H1 (cell line): Measurements from ENCODE around the gene TPPP2. TPM values are rescaled to one million over a fixed set of nuclear protein-coding genes. Genes with fewer than 3 reads are reported as not detected.

Source experiments
- BACH1 ChIP-seq: IDR thresholded peaks from 2 replicates; pipeline ENCODE4 v1.6.1; 2012; ENCODE audit warnings: low read length, improper control_type of control experiment
- POLR2AphosphoS5 ChIP-seq: IDR thresholded peaks from 2 replicates; pipeline ENCODE4 v1.6.1; 2011; ENCODE audit warnings: low read depth, low read length
- RBBP5 ChIP-seq: IDR thresholded peaks from 2 replicates; pipeline ENCODE4 v1.7.1; 2012; ENCODE audit warnings: low read depth, mild to moderate bottlenecking, inconsistent platforms, low read length, moderate library complexity, borderline replicate concordance
- RFX5 ChIP-seq: IDR thresholded peaks from 2 replicates; pipeline ENCODE4 v1.6.1; 2011; ENCODE audit warnings: low read depth, low read length, improper control_type of control experiment, borderline replicate concordance
- SUZ12 ChIP-seq: fragments of 200-600 bp; sonication (generic); IDR thresholded peaks from 2 replicates; pipeline ENCODE4 v1.6.1; 2012; ENCODE audit warnings: mild to moderate bottlenecking, inconsistent platforms, low read length, moderate library complexity, mixed read lengths
- polyA plus RNA-seq, 7 experiments: library from polyadenylated mRNA; depleted of rRNA in 3 of 7; stranded (reverse) in 5 of 7; unstranded in 2 of 7; fragments of >200 nt in 5 of 7; fragments of 200-250 nt in 2 of 7; gene quantifications; 1 replicate in 5 of 7; 2 replicates in 1 of 7; 4 replicates in 1 of 7; pipeline versions ENCODE4 v1.2.1 to v1.2.3, GENCODE V29; 2011 to 2013; ENCODE audit warnings: missing spikeins in 2 of 7, mixed read lengths in 2 of 7
- total RNA-seq: library from RNA; stranded (reverse); fragmentation: NEBNext Ultra II Directional; extraction: Animal tissue kit (Norgen Biotek cat#: 25700); gene quantifications from 2 replicates; pipeline ENCODE4 v1.2.1, GENCODE V29; 2021
- TF ChIP-seq, protein P1 (sequence below): fragments of 300-600 bp; sonication (generic); IDR thresholded peaks from 2 replicates; pipeline ENCODE4 v1.7.1; 2012; ENCODE audit warnings: low read length, moderate library complexity, mild to moderate bottlenecking, inconsistent platforms; ENCODE audit not compliant: insufficient replicate concordance
- TF ChIP-seq, protein P2 (sequence below): IDR thresholded peaks from 2 replicates; pipeline ENCODE4 v1.6.1; 2012; ENCODE audit warnings: inconsistent platforms
- TF ChIP-seq, protein P3 (sequence below): IDR thresholded peaks from 2 replicates; pipeline ENCODE4 v1.6.1; 2011; ENCODE audit warnings: low read depth, mild to moderate bottlenecking, low read length; ENCODE audit not compliant: insufficient read depth

The TPPP2 gene
- total and polyA plus RNA-seq, 2 of the 8 experiments (the other 6 are each of a cell fraction or from before 2014, with no cell fraction given), result not detected

GRCh38 chr14:21070610-21071224 is 40.7 kb downstream of the TPPP2 start (continued):
- TF ChIP-seq, protein P1, sequence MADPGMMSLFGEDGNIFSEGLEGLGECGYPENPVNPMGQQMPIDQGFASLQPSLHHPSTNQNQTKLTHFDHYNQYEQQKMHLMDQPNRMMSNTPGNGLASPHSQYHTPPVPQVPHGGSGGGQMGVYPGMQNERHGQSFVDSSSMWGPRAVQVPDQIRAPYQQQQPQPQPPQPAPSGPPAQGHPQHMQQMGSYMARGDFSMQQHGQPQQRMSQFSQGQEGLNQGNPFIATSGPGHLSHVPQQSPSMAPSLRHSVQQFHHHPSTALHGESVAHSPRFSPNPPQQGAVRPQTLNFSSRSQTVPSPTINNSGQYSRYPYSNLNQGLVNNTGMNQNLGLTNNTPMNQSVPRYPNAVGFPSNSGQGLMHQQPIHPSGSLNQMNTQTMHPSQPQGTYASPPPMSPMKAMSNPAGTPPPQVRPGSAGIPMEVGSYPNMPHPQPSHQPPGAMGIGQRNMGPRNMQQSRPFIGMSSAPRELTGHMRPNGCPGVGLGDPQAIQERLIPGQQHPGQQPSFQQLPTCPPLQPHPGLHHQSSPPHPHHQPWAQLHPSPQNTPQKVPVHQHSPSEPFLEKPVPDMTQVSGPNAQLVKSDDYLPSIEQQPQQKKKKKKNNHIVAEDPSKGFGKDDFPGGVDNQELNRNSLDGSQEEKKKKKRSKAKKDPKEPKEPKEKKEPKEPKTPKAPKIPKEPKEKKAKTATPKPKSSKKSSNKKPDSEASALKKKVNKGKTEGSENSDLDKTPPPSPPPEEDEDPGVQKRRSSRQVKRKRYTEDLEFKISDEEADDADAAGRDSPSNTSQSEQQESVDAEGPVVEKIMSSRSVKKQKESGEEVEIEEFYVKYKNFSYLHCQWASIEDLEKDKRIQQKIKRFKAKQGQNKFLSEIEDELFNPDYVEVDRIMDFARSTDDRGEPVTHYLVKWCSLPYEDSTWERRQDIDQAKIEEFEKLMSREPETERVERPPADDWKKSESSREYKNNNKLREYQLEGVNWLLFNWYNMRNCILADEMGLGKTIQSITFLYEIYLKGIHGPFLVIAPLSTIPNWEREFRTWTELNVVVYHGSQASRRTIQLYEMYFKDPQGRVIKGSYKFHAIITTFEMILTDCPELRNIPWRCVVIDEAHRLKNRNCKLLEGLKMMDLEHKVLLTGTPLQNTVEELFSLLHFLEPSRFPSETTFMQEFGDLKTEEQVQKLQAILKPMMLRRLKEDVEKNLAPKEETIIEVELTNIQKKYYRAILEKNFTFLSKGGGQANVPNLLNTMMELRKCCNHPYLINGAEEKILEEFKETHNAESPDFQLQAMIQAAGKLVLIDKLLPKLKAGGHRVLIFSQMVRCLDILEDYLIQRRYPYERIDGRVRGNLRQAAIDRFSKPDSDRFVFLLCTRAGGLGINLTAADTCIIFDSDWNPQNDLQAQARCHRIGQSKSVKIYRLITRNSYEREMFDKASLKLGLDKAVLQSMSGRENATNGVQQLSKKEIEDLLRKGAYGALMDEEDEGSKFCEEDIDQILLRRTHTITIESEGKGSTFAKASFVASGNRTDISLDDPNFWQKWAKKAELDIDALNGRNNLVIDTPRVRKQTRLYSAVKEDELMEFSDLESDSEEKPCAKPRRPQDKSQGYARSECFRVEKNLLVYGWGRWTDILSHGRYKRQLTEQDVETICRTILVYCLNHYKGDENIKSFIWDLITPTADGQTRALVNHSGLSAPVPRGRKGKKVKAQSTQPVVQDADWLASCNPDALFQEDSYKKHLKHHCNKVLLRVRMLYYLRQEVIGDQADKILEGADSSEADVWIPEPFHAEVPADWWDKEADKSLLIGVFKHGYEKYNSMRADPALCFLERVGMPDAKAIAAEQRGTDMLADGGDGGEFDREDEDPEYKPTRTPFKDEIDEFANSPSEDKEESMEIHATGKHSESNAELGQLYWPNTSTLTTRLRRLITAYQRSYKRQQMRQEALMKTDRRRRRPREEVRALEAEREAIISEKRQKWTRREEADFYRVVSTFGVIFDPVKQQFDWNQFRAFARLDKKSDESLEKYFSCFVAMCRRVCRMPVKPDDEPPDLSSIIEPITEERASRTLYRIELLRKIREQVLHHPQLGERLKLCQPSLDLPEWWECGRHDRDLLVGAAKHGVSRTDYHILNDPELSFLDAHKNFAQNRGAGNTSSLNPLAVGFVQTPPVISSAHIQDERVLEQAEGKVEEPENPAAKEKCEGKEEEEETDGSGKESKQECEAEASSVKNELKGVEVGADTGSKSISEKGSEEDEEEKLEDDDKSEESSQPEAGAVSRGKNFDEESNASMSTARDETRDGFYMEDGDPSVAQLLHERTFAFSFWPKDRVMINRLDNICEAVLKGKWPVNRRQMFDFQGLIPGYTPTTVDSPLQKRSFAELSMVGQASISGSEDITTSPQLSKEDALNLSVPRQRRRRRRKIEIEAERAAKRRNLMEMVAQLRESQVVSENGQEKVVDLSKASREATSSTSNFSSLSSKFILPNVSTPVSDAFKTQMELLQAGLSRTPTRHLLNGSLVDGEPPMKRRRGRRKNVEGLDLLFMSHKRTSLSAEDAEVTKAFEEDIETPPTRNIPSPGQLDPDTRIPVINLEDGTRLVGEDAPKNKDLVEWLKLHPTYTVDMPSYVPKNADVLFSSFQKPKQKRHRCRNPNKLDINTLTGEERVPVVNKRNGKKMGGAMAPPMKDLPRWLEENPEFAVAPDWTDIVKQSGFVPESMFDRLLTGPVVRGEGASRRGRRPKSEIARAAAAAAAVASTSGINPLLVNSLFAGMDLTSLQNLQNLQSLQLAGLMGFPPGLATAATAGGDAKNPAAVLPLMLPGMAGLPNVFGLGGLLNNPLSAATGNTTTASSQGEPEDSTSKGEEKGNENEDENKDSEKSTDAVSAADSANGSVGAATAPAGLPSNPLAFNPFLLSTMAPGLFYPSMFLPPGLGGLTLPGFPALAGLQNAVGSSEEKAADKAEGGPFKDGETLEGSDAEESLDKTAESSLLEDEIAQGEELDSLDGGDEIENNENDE, result no peak
- TF ChIP-seq BACH1 (no peak), RBBP5 (no peak), POLR2AphosphoS5 (no peak; the same call in 1 of the 2 replicates), SUZ12 (no peak), RFX5 (no peak)
- TF ChIP-seq, protein P2, sequence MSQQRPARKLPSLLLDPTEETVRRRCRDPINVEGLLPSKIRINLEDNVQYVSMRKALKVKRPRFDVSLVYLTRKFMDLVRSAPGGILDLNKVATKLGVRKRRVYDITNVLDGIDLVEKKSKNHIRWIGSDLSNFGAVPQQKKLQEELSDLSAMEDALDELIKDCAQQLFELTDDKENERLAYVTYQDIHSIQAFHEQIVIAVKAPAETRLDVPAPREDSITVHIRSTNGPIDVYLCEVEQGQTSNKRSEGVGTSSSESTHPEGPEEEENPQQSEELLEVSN, result no peak
- TF ChIP-seq, protein P3, sequence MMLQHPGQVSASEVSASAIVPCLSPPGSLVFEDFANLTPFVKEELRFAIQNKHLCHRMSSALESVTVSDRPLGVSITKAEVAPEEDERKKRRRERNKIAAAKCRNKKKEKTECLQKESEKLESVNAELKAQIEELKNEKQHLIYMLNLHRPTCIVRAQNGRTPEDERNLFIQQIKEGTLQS, result no peak
